OCI-LY3 (cell line): Measurements from ENCODE around the gene RPL41.
A peak's percentile ranks its signal among the peaks of the same experiment; 100 is the strongest.

Source experiments
- H2AFZ ChIP-seq: fragments of 200-600, 300-600 bp; shearing (Covaris generic); 2 replicates; pipeline ENCODE4 v1.6.0; 2014; ENCODE audit warnings: antibody characterized with exemption, low read depth, low read length
- H3K27ac ChIP-seq: fragments of 200-600, 300-600 bp; sonication (generic); 2 replicates; pipeline ENCODE4 v1.5.1; 2014; ENCODE audit warnings: mild to moderate bottlenecking, low read length, moderate library complexity, mixed read lengths
- H3K27me3 ChIP-seq: fragments of 200-600, 300-600 bp; sonication (generic); 2 replicates; pipeline ENCODE4 v1.6.1; 2014; ENCODE audit warnings: low read depth, low read length, mixed read lengths
- H3K36me3 ChIP-seq: fragments of 200-600, 300-600 bp; sonication (generic); replicated peaks from 2 replicates; pipeline ENCODE3; 2014; ENCODE audit warnings: low read depth, low read length, mixed read lengths
- H3K4me1 ChIP-seq: fragments of 300-600, 200-600 bp; sonication (generic); 2 replicates; pipeline ENCODE4 v1.6.1; 2014; ENCODE audit warnings: low read length, mixed read lengths
- H3K4me2 ChIP-seq: fragments of 200-600, 300-600 bp; sonication (generic); 2 replicates; pipeline ENCODE4 v1.6.1; 2014; ENCODE audit warnings: low read length, mixed read lengths
- H3K4me3 ChIP-seq: fragments of 300-600, 200-600 bp; sonication (generic); 2 replicates; pipeline ENCODE4 v1.5.1; 2014; ENCODE audit warnings: antibody characterized with exemption, mild to moderate bottlenecking, low read length, moderate library complexity
- H3K79me2 ChIP-seq: fragments of 300-600, 200-600 bp; shearing (Covaris generic); 2 replicates; pipeline ENCODE4 v1.6.1; 2014; ENCODE audit warnings: mild to moderate bottlenecking, low read length, mixed read lengths
- H3K9ac ChIP-seq: fragments of 300-600, 200-600 bp; shearing (Covaris generic); 2 replicates; pipeline ENCODE4 v1.6.0; 2014; ENCODE audit warnings: mild to moderate bottlenecking, low read length, moderate library complexity
- H3K9me3 ChIP-seq: fragments of 200-600, 300-600 bp; shearing (Covaris generic); 2 replicates; pipeline ENCODE4 v1.6.1; 2014; ENCODE audit warnings: low read length, mixed read lengths; ENCODE audit not compliant: insufficient read depth
- H4K20me1 ChIP-seq: fragments of 200-600, 300-600 bp; sonication (generic); 2 replicates; pipeline ENCODE4 v1.6.1; 2016; ENCODE audit warnings: low read length, mixed read lengths; ENCODE audit not compliant: insufficient read depth
- CTCF ChIP-seq: fragments of 200-600, 300-600 bp; sonication (generic); IDR thresholded peaks from 2 replicates; pipeline ENCODE4 v1.5.1; 2014; ENCODE audit warnings: antibody characterized with exemption, low read length, low read depth
- EZH2phosphoT487 ChIP-seq: fragments of 200-600 bp; shearing (Covaris generic); IDR thresholded peaks from 2 replicates; pipeline ENCODE4 v1.6.1; 2018; ENCODE audit warnings: antibody characterized with exemption, mixed run types, low read depth

The RPL41 gene

DNA sequence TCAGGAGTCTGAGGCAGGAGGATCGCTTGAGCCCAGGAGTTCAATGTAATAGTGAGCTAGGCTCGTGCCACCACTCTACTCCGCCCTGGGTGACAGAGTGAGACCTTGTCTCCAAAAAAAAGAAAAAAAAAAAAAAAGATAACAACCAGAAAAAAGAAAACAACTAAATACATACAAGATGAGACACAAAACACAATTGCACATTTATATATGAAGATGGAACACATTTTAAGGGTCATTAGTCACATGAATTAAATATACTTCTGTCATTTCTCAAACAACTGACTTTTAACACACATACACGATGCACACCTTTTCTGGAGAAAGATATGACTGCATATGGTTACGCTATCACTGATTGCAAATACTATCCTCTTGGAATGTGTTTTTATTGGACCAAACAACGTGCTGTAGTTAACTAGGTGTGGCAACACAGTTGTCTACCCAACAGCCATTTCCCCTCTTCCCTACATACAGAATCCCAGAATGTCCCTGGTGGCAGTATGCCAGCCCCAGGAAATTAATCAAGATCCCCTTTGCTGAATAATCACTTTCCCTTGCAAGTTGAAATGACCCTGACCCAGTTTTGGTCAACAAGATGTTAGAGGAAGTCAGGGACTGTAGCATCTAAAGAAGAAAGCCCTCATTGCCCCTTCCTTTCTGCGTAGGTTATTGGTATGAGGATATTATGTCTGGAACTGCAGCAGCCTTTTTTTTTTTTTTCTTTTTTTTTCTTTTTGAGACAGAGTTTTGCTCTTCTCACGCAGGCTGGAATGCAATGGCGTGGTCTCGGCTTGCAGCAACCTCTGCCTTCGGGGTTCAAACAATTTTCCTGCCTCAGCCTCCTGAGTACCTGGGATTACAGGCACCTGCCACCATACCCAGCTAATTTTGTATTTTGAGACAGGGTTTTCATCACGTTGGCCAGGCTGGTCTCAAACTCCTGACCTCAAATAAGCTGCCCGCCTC is 30.3 kb downstream of the RPL41 start:
- TF ChIP-seq CTCF (no peak), EZH2phosphoT487 (no peak)
- peaks cover 3% of the 10 kb centered on the region; the same call in 1 of the 2 replicates for H3K4me1 ChIP-seq
- peaks cover 33% of the 10 kb centered on the region for H3K36me3 ChIP-seq
- H3K79me2 ChIP-seq = peaks cover 4% of the 10 kb centered on the region; the same call in 1 of the 2 replicates
- H3K27ac ChIP-seq = no peak overlapping the region
- H3K4me2 ChIP-seq = no peak overlapping the region
- no peak overlapping the region for H2AFZ ChIP-seq
- H3K9ac ChIP-seq = no peak overlapping the region
- no peaks in the 10 kb centered on the region for H4K20me1 ChIP-seq
- no peaks in the 10 kb centered on the region for H3K27me3 ChIP-seq
- no peaks in the 10 kb centered on the region for H3K9me3 ChIP-seq
- H3K4me3 ChIP-seq = no peak overlapping the region

DNA sequence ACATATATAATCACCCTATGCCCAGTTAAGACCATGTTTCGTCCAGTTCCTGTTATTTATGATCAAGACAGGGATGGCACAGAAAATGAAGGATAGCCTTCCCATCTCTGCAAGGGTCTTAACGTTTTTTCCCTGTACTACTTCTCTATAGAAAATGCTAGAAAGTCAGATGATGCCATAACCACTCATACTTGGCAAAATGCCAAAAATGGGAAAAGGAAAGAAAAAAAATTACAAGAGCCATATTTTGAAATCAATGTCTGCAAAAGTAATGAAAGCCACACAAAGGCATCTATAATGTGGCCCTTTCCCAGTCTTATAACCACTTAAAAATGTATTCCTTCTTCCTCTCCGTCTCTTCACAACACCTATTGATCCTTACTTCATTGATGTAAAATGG is 34.1 kb downstream of the RPL41 start:
- Histone ChIP-seq H3K27ac (no peak overlapping the region), H3K4me1 (peaks cover 11% of the 10 kb centered on the region), H3K4me3 (no peak overlapping the region)

GRCh38 chr12:56151672-56152131 is 35.3 kb downstream of the RPL41 start:
- TF ChIP-seq CTCF = peak; percentile 34
- no peak for TF ChIP-seq EZH2phosphoT487
- H3K9me3 ChIP-seq = no peaks in the 10 kb centered on the region
- no peaks in the 10 kb centered on the region for H3K36me3 ChIP-seq
- H2AFZ ChIP-seq = peak overlapping the region; percentile 88
- peaks cover 11% of the 10 kb centered on the region for H3K4me1 ChIP-seq
- H3K4me3 ChIP-seq = peak overlapping the region; percentile 91
- H3K27ac ChIP-seq = peak overlapping the region; percentile 78
- H4K20me1 ChIP-seq = no peaks in the 10 kb centered on the region
- H3K9ac ChIP-seq = peak overlapping the region; percentile 86
- no peaks in the 10 kb centered on the region for H3K27me3 ChIP-seq
- peaks cover 8% of the 10 kb centered on the region; the same call in 1 of the 2 replicates for H3K79me2 ChIP-seq
- H3K4me2 ChIP-seq = peak overlapping the region; percentile 91

More for the DNA sequence above, 34.1 kb downstream of the RPL41 start:
- Histone ChIP-seq H3K79me2 (peaks cover 8% of the 10 kb centered on the region; the same call in 1 of the 2 replicates), H3K4me2 (no peak overlapping the region), H3K27me3 (no peaks in the 10 kb centered on the region), H4K20me1 (no peaks in the 10 kb centered on the region), H3K9ac (no peak overlapping the region), H3K36me3 (no peaks in the 10 kb centered on the region), H2AFZ (no peak overlapping the region), H3K9me3 (no peaks in the 10 kb centered on the region)
- TF ChIP-seq CTCF (no peak), EZH2phosphoT487 (no peak)

GRCh38 chr12:56152132-56152755 is 35.8 kb downstream of the RPL41 start, which contains the start of gene MYL6B:
TSS of gene MYL6B (plus strand) at chr12:56152587. CDS start at chr12:56153919, 1,332 bp downstream.
- no peaks in the 10 kb centered on the region for H4K20me1 ChIP-seq
- H3K27ac ChIP-seq = peak within 1 kb of the TSS; percentile 78
- H3K36me3 ChIP-seq = no peaks in the 10 kb centered on the region
- TF ChIP-seq EZH2phosphoT487 = no peak
- no peak for TF ChIP-seq CTCF
- H3K9ac ChIP-seq = peak within 1 kb of the TSS; percentile 86
- peak within 1 kb of the TSS; percentile 88 for H2AFZ ChIP-seq
- H3K4me2 ChIP-seq = peak within 1 kb of the TSS; percentile 94
- H3K4me3 ChIP-seq = peak within 1 kb of the TSS; percentile 91
- H3K9me3 ChIP-seq = no peaks in the 10 kb centered on the region
- no peaks in the 10 kb centered on the region for H3K27me3 ChIP-seq
- H3K4me1 ChIP-seq = peaks cover 15% of the 10 kb centered on the region
- peaks cover 8% of the 10 kb centered on the region; the same call in 1 of the 2 replicates for H3K79me2 ChIP-seq
